Measurements from ENCODE around the gene DIP2C.
A peak's percentile ranks its signal among the peaks of the same experiment; 100 is the strongest.

DNA sequence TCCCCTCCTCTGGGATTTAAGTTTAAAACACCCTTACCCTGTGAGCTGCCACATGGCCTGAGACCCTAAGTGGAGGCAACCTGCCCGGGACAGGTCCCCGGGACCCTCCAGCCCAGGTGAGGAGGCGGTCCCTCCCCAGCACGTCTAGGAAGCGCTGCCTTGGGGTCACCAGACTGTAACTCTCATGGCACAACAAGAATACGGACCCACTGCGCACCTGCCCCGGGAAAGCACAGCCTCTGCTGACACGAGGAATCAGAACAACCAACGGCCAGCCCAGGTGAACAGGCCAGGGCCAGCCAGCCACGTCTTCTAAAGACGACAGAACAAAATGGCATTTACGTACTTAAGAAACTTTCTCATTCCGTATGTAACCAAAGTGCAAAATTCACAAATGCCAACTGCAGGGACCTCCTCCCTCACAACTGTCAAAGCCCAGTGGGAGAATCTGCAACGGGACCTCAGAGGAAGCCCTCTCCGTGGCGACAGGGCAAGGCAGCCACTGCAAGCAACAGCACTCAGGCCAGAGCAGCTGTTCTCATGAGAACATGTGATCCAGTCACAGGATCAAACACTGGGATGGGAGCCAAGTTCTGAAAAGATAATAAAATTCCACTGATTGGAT is 208.4 kb downstream of the DIP2C start:
- TF ChIP-seq, protein P1, sequence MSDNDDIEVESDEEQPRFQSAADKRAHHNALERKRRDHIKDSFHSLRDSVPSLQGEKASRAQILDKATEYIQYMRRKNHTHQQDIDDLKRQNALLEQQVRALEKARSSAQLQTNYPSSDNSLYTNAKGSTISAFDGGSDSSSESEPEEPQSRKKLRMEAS (IDR thresholded peaks at IDR 0.05; ENCODE audit: low read depth), result no peak
- TF ChIP-seq POLR2AphosphoS5 (IDR thresholded peaks at IDR 0.05; ENCODE audit: low read depth, low read length) (no peak), USF2 (IDR thresholded peaks at IDR 0.05; ENCODE audit: borderline replicate concordance, low read depth, low read length) (peak; percentile 34; the same call in 1 of the 2 replicates), EP300 (IDR thresholded peaks at IDR 0.05; ENCODE audit: borderline replicate concordance in 1 of 2, low read depth in 1 of 2, low read length in 1 of 2) (peak in 1 of 2 experiments; percentile 30; a peak in 1 of 4 replicates), NFIC (IDR thresholded peaks at IDR 0.05; ENCODE audit: borderline replicate concordance) (no peak), EZH2phosphoT487 (IDR thresholded peaks at IDR 0.05; ENCODE audit: borderline replicate concordance, low read depth) (no peak), TCF12 (IDR thresholded peaks at IDR 0.05) (no peak), NRF1 (IDR thresholded peaks at IDR 0.05; ENCODE audit: low read depth, low read length) (no peak), TEAD4 (IDR thresholded peaks at IDR 0.05; ENCODE audit: borderline replicate concordance, insufficient read depth) (no peak), FOXM1 (IDR thresholded peaks at IDR 0.05; ENCODE audit: low read depth) (no peak), MEF2A (IDR thresholded peaks at IDR 0.05; ENCODE audit: borderline replicate concordance, low read depth) (no peak), PBX3 (IDR thresholded peaks at IDR 0.05) (no peak)
- TF ChIP-seq, protein P2, sequence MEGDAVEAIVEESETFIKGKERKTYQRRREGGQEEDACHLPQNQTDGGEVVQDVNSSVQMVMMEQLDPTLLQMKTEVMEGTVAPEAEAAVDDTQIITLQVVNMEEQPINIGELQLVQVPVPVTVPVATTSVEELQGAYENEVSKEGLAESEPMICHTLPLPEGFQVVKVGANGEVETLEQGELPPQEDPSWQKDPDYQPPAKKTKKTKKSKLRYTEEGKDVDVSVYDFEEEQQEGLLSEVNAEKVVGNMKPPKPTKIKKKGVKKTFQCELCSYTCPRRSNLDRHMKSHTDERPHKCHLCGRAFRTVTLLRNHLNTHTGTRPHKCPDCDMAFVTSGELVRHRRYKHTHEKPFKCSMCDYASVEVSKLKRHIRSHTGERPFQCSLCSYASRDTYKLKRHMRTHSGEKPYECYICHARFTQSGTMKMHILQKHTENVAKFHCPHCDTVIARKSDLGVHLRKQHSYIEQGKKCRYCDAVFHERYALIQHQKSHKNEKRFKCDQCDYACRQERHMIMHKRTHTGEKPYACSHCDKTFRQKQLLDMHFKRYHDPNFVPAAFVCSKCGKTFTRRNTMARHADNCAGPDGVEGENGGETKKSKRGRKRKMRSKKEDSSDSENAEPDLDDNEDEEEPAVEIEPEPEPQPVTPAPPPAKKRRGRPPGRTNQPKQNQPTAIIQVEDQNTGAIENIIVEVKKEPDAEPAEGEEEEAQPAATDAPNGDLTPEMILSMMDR (IDR thresholded peaks at IDR 0.05), result no peak
